HG02610 (cell line): ENCODE measurements around the gene ERBB4.
"Not testable (repeated sequence)": the region's sequence is repeated elsewhere in the genome, so short reads cannot be mapped to it uniquely, and the experiment has no call there.

ENCODE experiments used
- ATAC-seq: cut with Tn5 transposase; IDR thresholded peaks from one replicate; pipeline ENCODE4 v1.9.1; 2021; ENCODE audit warnings: mild to moderate bottlenecking, moderate library complexity; ENCODE audit not compliant: unreplicated experiment

The ERBB4 gene

GRCh38 chr2:212024040-212024439 lies 514.6 kb downstream of the ERBB4 start:
- no peak for ATAC-seq

GRCh38 chr2:212022966-212023365 lies 515.6 kb downstream of the ERBB4 start:
- ATAC-seq = no peak

- ATAC-seq = no peak
Measured at GRCh38 chr2:212021947-212022346, 516.7 kb downstream of the ERBB4 start.

GRCh38 chr2:212015588-212015987 lies 523.0 kb downstream of the ERBB4 start:
- no peak for ATAC-seq

GRCh38 chr2:212013626-212014025 lies 525.0 kb downstream of the ERBB4 start:
- ATAC-seq = no peak

GRCh38 chr2:212010305-212010704 lies 528.3 kb downstream of the ERBB4 start:
- not testable (repeated sequence) for ATAC-seq

- no peak for ATAC-seq
Measured at GRCh38 chr2:212007972-212008371, 530.6 kb downstream of the ERBB4 start.

GRCh38 chr2:212005085-212005671 lies 533.4 kb downstream of the ERBB4 start:
- peak; percentile 89 for ATAC-seq

GRCh38 chr2:212001325-212001724 lies 537.3 kb downstream of the ERBB4 start:
- no peak for ATAC-seq

GRCh38 chr2:211996857-211997256 lies 541.7 kb downstream of the ERBB4 start:
- peak; percentile 56 for ATAC-seq

GRCh38 chr2:211994806-211995205 lies 543.8 kb downstream of the ERBB4 start:
- no peak for ATAC-seq

GRCh38 chr2:211990335-211990734 lies 548.3 kb downstream of the ERBB4 start:
- ATAC-seq = no peak

GRCh38 chr2:211986313-211986712 lies 552.3 kb downstream of the ERBB4 start:
- ATAC-seq = no peak

GRCh38 chr2:211985393-211985792 lies 553.2 kb downstream of the ERBB4 start:
- ATAC-seq = no peak

- ATAC-seq = no peak
Measured at GRCh38 chr2:211982162-211982561, 556.4 kb downstream of the ERBB4 start.

GRCh38 chr2:211981451-211981850 lies 557.2 kb downstream of the ERBB4 start:
- no peak for ATAC-seq

- ATAC-seq = no peak
Measured at GRCh38 chr2:211976076-211976475, 562.5 kb downstream of the ERBB4 start.

- no peak for ATAC-seq
Measured at GRCh38 chr2:211967234-211967633, 571.4 kb downstream of the ERBB4 start.

- ATAC-seq = no peak
Measured at GRCh38 chr2:211963969-211964368, 574.6 kb downstream of the ERBB4 start.

- ATAC-seq = peak; percentile 99
Measured at GRCh38 chr2:211957799-211958198, 580.8 kb downstream of the ERBB4 start.

GRCh38 chr2:211955648-211956047 lies 583.0 kb downstream of the ERBB4 start:
- ATAC-seq = no peak

GRCh38 chr2:211948932-211949331 lies 589.7 kb downstream of the ERBB4 start:
- ATAC-seq = no peak

- ATAC-seq = no peak
Measured at GRCh38 chr2:211946960-211947359, 591.6 kb downstream of the ERBB4 start.
